IMR-90 (cell line): ENCODE data around the gene SLC35F1. TPM values are rescaled to one million over a fixed set of nuclear protein-coding genes. Genes with fewer than 3 reads are reported as not detected.

Source experiments
- ATAC-seq: fragments of 200-7000 bp; cut with Tn5 transposase; 2 replicates; pipeline ENCODE4 v1.9.1; 2020; ENCODE audit warnings: low read depth, mild to moderate bottlenecking, moderate library complexity
- BruUV-seq: library from RNA; stranded (reverse); fragments of 400-500 nt; replicated peaks from 2 replicates; lab custom pipeline; 2021; lab: Mats Ljungman, UMichigan
- CTCF ChIA-PET: fragments of 300-600 bp; formaldehyde crosslinking; extraction: SDS; loops from one replicate; lab custom pipeline; 2021; ENCODE audit warnings: antibody characterized with exemption; lab: Yijun Ruan, JAX
- POLR2A ChIA-PET: fragments of 300-600 bp; sonication (Branson Sonifier 250); formaldehyde crosslinking; loops from one replicate; lab custom pipeline; 2022; ENCODE audit warnings: antibody characterized with exemption; ENCODE audit not compliant: unreplicated experiment; lab: Charles Lee
- DNase-seq: peaks from one replicate; pipeline ENCODE4 v3.0.0; 2013
- H2AFZ ChIP-seq: replicated peaks from 2 replicates; pipeline ENCODE3; 2013; ENCODE audit warnings: low read length, mild to moderate bottlenecking; ENCODE audit not compliant: poor library complexity
- H2AK5ac ChIP-seq: 2 replicates; pipeline ENCODE4 v1.6.1; 2013; ENCODE audit warnings: low read depth, low read length, inconsistent platforms
- H2AK9ac ChIP-seq: replicated peaks from 2 replicates; pipeline ENCODE3; 2013; ENCODE audit warnings: mild to moderate bottlenecking, low read depth, low read length, moderate library complexity; ENCODE audit not compliant: poor library complexity
- H2BK120ac ChIP-seq: 2 replicates; pipeline ENCODE4 v1.6.1; 2013; ENCODE audit warnings: low read depth, low read length, inconsistent platforms
- H2BK15ac ChIP-seq: 3 replicates; pipeline ENCODE4 v1.6.1; 2013; ENCODE audit warnings: low read depth, low read length, inconsistent platforms
- H2BK20ac ChIP-seq: 2 replicates; pipeline ENCODE4 v1.6.1; 2013; ENCODE audit warnings: low read depth, mild to moderate bottlenecking, inconsistent platforms, low read length, moderate library complexity
- H2BK5ac ChIP-seq: 2 replicates; pipeline ENCODE4 v1.6.1; 2013; ENCODE audit warnings: mild to moderate bottlenecking, low read depth, low read length, inconsistent platforms; ENCODE audit not compliant: poor library complexity, severe bottlenecking
- H3K14ac ChIP-seq: replicated peaks from 2 replicates; pipeline ENCODE4 v1.6.1; 2013; ENCODE audit warnings: low read depth, low read length, inconsistent platforms
- H3K18ac ChIP-seq: 2 replicates; pipeline ENCODE4 v1.6.1; 2013; ENCODE audit warnings: low read depth, low read length, control low read depth
- H3K23ac ChIP-seq: 2 replicates; pipeline ENCODE4 v1.6.1; 2013; ENCODE audit warnings: low read depth, low read length, inconsistent platforms
- H3K27ac ChIP-seq: 2 replicates; pipeline ENCODE4 v1.5.1; 2013; ENCODE audit warnings: mild to moderate bottlenecking, control low read depth, low read length; ENCODE audit not compliant: insufficient read depth
- H3K27me3 ChIP-seq: 2 replicates; pipeline ENCODE4 v1.6.1; 2013; ENCODE audit warnings: low read length; ENCODE audit not compliant: control insufficient read depth, insufficient read depth
- H3K36me3 ChIP-seq: 2 replicates; pipeline ENCODE4 v1.6.1; 2013; ENCODE audit warnings: low read length, mixed read lengths; ENCODE audit not compliant: control insufficient read depth, insufficient read depth
- H3K4ac ChIP-seq: 2 replicates; pipeline ENCODE4 v1.6.1; 2013; ENCODE audit warnings: low read depth, low read length, inconsistent platforms
- H3K4me1 ChIP-seq: 2 replicates; pipeline ENCODE4 v1.6.1; 2013; ENCODE audit warnings: low read length, mixed read lengths; ENCODE audit not compliant: control insufficient read depth, insufficient read depth
- H3K4me2 ChIP-seq: 2 replicates; pipeline ENCODE4 v1.6.1; 2013; ENCODE audit warnings: low read depth, mild to moderate bottlenecking, control low read depth, low read length, moderate library complexity
- H3K4me3 ChIP-seq: 2 replicates; pipeline ENCODE4 v1.5.1; 2013; ENCODE audit warnings: low read depth, mild to moderate bottlenecking, control low read depth, low read length, moderate library complexity; ENCODE audit not compliant: insufficient read depth
- H3K56ac ChIP-seq: 2 replicates; pipeline ENCODE4 v1.6.1; 2013; ENCODE audit warnings: low read length, inconsistent platforms; ENCODE audit not compliant: insufficient read depth; ENCODE audit errors: extremely low read depth
- H3K79me1 ChIP-seq, 2 experiments: 2 replicates each; pipeline ENCODE4 v1.6.1; 2013; ENCODE audit warnings: low read length in 2 of 2, inconsistent platforms in 1 of 2, low read depth in 1 of 2
- H3K9ac ChIP-seq: 2 replicates; pipeline ENCODE4 v1.6.1; 2013; ENCODE audit warnings: low read depth, low read length, control low read depth
- H3K9me1 ChIP-seq: 2 replicates; pipeline ENCODE4 v1.6.1; 2013; ENCODE audit warnings: low read length, inconsistent platforms; ENCODE audit not compliant: insufficient read depth
- H3K9me3 ChIP-seq: 2 replicates; pipeline ENCODE4 v1.6.1; 2013; ENCODE audit warnings: low read length; ENCODE audit not compliant: control insufficient read depth, insufficient read depth
- H4K20me1 ChIP-seq: 2 replicates; pipeline ENCODE4 v1.6.1; 2013; ENCODE audit warnings: low read length, inconsistent platforms; ENCODE audit not compliant: insufficient read depth
- H4K5ac ChIP-seq: 2 replicates; pipeline ENCODE4 v1.6.1; 2013; ENCODE audit warnings: mild to moderate bottlenecking, low read depth, low read length, control low read depth
- H4K8ac ChIP-seq, 2 experiments: 2 replicates each; pipeline ENCODE4 v1.6.1; 2013; ENCODE audit warnings: low read depth in 2 of 2, low read length in 2 of 2, control low read depth in 1 of 2, inconsistent platforms in 1 of 2
- H4K91ac ChIP-seq: 2 replicates; pipeline ENCODE4 v1.6.1; 2013; ENCODE audit warnings: low read depth, low read length, inconsistent platforms; ENCODE audit not compliant: insufficient read depth
- BHLHE40 ChIP-seq: fragments of 150-350 bp; IDR thresholded peaks from 2 replicates; pipeline ENCODE4 v1.6.1; 2016; ENCODE audit warnings: mild to moderate bottlenecking, low read depth, low read length
- CEBPB ChIP-seq: IDR thresholded peaks from 2 replicates; pipeline ENCODE4 v1.6.1; 2012; ENCODE audit warnings: low read depth, low read length, improper control_type of control experiment
- CHD1 ChIP-seq: IDR thresholded peaks from 2 replicates; pipeline ENCODE4 v1.6.1; 2012; ENCODE audit warnings: low read depth, low read length, improper control_type of control experiment
- FOS ChIP-seq: fragments of 150-350 bp; IDR thresholded peaks from 2 replicates; pipeline ENCODE4 v1.6.1; 2016; ENCODE audit warnings: low read depth, low read length
- MAFK ChIP-seq: IDR thresholded peaks from 2 replicates; pipeline ENCODE4 v1.6.1; 2012; ENCODE audit warnings: low read depth, low read length, improper control_type of control experiment
- MAZ ChIP-seq: IDR thresholded peaks from 2 replicates; pipeline ENCODE4 v1.6.1; 2012; ENCODE audit warnings: low read depth, mild to moderate bottlenecking, low read length, improper control_type of control experiment, moderate library complexity, borderline replicate concordance
- MXI1 ChIP-seq: IDR thresholded peaks from 2 replicates; pipeline ENCODE4 v1.6.1; 2012; ENCODE audit warnings: low read depth, mild to moderate bottlenecking, low read length, moderate library complexity, borderline replicate concordance
- NFE2L2 ChIP-seq: fragments of 150-350 bp; IDR thresholded peaks from 2 replicates; pipeline ENCODE4 v1.6.1; 2016; ENCODE audit warnings: low read depth, mild to moderate bottlenecking, low read length
- POLR2A ChIP-seq: IDR thresholded peaks from 2 replicates; pipeline ENCODE4 v1.6.1; 2012; ENCODE audit warnings: mild to moderate bottlenecking, low read depth, low read length
- RAD21 ChIP-seq: IDR thresholded peaks from 2 replicates; pipeline ENCODE4 v1.6.1; 2012; ENCODE audit warnings: low read length, improper control_type of control experiment
- RCOR1 ChIP-seq: IDR thresholded peaks from 2 replicates; pipeline ENCODE4 v1.6.1; 2012; ENCODE audit warnings: mild to moderate bottlenecking, low read length, improper control_type of control experiment; ENCODE audit not compliant: insufficient replicate concordance
- RFX5 ChIP-seq: IDR thresholded peaks from 2 replicates; pipeline ENCODE4 v1.8.0; 2012; ENCODE audit warnings: low read depth, mild to moderate bottlenecking, low read length, moderate library complexity
- SMC3 ChIP-seq: fragments of 150-350 bp; IDR thresholded peaks from 2 replicates; pipeline ENCODE4 v1.6.1; 2016; ENCODE audit warnings: low read depth, mild to moderate bottlenecking, antibody characterized with exemption, low read length, moderate library complexity
- dilution Hi-C: fragments of 300-500 bp; cut with HindIII; formaldehyde crosslinking; loops from one replicate; pipeline ENCODE4 v1.14.3; 2018; ENCODE audit warnings: low sequenced_read_pairs; ENCODE audit not compliant: unreplicated experiment
- in situ Hi-C: fragments of 300-500 bp; cut with MboI; formaldehyde crosslinking; loops from 3 replicates; pipeline ENCODE4 v1.14.3; 2019; ENCODE audit warnings: low sequenced_read_pairs, inconsistent platforms, mixed read lengths
- intact Hi-C: fragments of 100-400 bp; cut with micrococcal nuclease; formaldehyde crosslinking; loops from 2 replicates; pipeline ENCODE4 v1.10.0; 2022
- polyA plus RNA-seq, 3 experiments: library from polyadenylated mRNA; depleted of rRNA; stranded (reverse); fragments of >200 nt; gene quantifications; 2 replicates each; pipeline ENCODE4 v1.2.3, GENCODE V29; 2012; ENCODE audit warnings: low replicate concordance in 1 of 3
- total RNA-seq: library from RNA; depleted of rRNA; stranded (reverse); fragments of >200 nt; gene quantifications from 2 replicates; pipeline ENCODE4 v1.2.3, GENCODE V29; 2012
- TF ChIP-seq, protein P1 (sequence below): fragments of 150-350 bp; IDR thresholded peaks from 2 replicates; pipeline ENCODE4 v1.6.1; 2017; ENCODE audit warnings: mild to moderate bottlenecking, antibody characterized with exemption, low read length, low read depth
- TF ChIP-seq, protein P2 (sequence below): fragments of 150-350 bp; IDR thresholded peaks from 2 replicates; pipeline ENCODE4 v1.6.1; 2016; ENCODE audit warnings: low read depth, mild to moderate bottlenecking, low read length, moderate library complexity, borderline replicate concordance
- TF ChIP-seq, protein P3 (sequence below): conservative IDR thresholded peaks from 2 replicates; pipeline ENCODE4 v1.5.1; 2012; ENCODE audit warnings: mild to moderate bottlenecking, low read depth, low read length, improper control_type of control experiment

The SLC35F1 gene
- total and polyA plus RNA-seq, 2 of the 4 experiments (the other 2 are of a cell fraction) = not detected

DNA sequence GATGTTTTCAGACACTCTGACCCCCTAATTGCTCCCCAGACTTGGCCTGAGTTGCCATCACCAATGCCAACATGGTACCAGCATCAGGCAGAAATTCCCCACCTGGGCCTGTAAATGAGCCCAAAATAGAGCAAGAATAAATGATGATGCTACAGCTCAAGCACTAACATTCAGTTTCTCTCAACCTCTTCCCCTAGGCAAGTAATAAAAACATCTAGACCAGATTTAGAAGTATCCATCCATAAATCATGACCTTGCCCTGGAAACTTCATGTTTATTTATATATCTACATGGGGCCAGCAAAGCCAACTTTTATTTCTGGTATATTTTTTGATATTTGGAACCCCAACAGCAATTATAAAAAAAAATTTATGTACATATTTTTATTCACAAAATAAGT is 419.6 kb downstream of the SLC35F1 start:
- TF ChIP-seq MAFK (no peak), POLR2A (no peak), MXI1 (no peak), MAZ (no peak), CHD1 (no peak), CEBPB (no peak), RAD21 (no peak), FOS (no peak), BHLHE40 (no peak), SMC3 (no peak), RCOR1 (no peak), RFX5 (no peak), NFE2L2 (no peak)
- TF ChIP-seq, protein P1, sequence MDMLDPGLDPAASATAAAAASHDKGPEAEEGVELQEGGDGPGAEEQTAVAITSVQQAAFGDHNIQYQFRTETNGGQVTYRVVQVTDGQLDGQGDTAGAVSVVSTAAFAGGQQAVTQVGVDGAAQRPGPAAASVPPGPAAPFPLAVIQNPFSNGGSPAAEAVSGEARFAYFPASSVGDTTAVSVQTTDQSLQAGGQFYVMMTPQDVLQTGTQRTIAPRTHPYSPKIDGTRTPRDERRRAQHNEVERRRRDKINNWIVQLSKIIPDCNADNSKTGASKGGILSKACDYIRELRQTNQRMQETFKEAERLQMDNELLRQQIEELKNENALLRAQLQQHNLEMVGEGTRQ = no peak
- TF ChIP-seq, protein P2, sequence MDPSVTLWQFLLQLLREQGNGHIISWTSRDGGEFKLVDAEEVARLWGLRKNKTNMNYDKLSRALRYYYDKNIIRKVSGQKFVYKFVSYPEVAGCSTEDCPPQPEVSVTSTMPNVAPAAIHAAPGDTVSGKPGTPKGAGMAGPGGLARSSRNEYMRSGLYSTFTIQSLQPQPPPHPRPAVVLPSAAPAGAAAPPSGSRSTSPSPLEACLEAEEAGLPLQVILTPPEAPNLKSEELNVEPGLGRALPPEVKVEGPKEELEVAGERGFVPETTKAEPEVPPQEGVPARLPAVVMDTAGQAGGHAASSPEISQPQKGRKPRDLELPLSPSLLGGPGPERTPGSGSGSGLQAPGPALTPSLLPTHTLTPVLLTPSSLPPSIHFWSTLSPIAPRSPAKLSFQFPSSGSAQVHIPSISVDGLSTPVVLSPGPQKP = no peak
- TF ChIP-seq, protein P3, sequence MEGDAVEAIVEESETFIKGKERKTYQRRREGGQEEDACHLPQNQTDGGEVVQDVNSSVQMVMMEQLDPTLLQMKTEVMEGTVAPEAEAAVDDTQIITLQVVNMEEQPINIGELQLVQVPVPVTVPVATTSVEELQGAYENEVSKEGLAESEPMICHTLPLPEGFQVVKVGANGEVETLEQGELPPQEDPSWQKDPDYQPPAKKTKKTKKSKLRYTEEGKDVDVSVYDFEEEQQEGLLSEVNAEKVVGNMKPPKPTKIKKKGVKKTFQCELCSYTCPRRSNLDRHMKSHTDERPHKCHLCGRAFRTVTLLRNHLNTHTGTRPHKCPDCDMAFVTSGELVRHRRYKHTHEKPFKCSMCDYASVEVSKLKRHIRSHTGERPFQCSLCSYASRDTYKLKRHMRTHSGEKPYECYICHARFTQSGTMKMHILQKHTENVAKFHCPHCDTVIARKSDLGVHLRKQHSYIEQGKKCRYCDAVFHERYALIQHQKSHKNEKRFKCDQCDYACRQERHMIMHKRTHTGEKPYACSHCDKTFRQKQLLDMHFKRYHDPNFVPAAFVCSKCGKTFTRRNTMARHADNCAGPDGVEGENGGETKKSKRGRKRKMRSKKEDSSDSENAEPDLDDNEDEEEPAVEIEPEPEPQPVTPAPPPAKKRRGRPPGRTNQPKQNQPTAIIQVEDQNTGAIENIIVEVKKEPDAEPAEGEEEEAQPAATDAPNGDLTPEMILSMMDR = no peak
- H3K27ac ChIP-seq = no peak overlapping the region
- BruUV-seq = no TSS peak
- H3K9ac ChIP-seq = no peak overlapping the region
- H4K91ac ChIP-seq = no peak overlapping the region
- no peak overlapping the region for H4K8ac ChIP-seq
- H3K4me1 ChIP-seq = no peaks in the 10 kb centered on the region; the same call in 1 of the 2 replicates
- no peaks in the 10 kb centered on the region for H3K36me3 ChIP-seq
- no peak overlapping the region for H3K56ac ChIP-seq
- H4K20me1 ChIP-seq = no peaks in the 10 kb centered on the region
- no peaks in the 10 kb centered on the region for H3K9me1 ChIP-seq
- no peaks in the 10 kb centered on the region for H3K9me3 ChIP-seq
- CTCF ChIA-PET = no interaction called here
- no peak overlapping the region for H2BK20ac ChIP-seq
- DNase-seq (no peak), ATAC-seq (no peak)
- no peak overlapping the region for H2AFZ ChIP-seq
- no peak overlapping the region for H2BK15ac ChIP-seq
- no peak overlapping the region for H2AK9ac ChIP-seq
- H2AK5ac ChIP-seq = no peak overlapping the region
- POLR2A ChIA-PET = no interaction called here
- dilution Hi-C loops = no loop called here
- no peak overlapping the region for H3K18ac ChIP-seq
- H2BK120ac ChIP-seq = no peak overlapping the region
- no peaks in the 10 kb centered on the region for H3K27me3 ChIP-seq
- no peak overlapping the region for H3K4me3 ChIP-seq
- no peak overlapping the region for H3K23ac ChIP-seq
- in situ Hi-C loops = no loop called here
- H3K79me1 ChIP-seq = no peaks in the 10 kb centered on the region
- intact Hi-C loops = no loop called here
- no peak overlapping the region for H3K4ac ChIP-seq
- H4K5ac ChIP-seq = no peak overlapping the region
- no peak overlapping the region for H3K14ac ChIP-seq
- H2BK5ac ChIP-seq = no peak overlapping the region
- H3K4me2 ChIP-seq = no peak overlapping the region
